Activated T-helper 1 cell treated with anti-CD3 and anti-CD28 coated beads, Interleukin-12 subunit alpha, Interleukin-12 subunit beta, Interleukin-2, Interleukin-4 antibody, amounts not matched to agents 30 ng/mL and 10 ng/mL and 1 ng/mL, durations not matched to agents 14 hours and 24 hours and 36 hours (primary cell): ENCODE measurements around the gene PKLR. TPM values are rescaled to one million over a fixed set of nuclear protein-coding genes. Genes with fewer than 3 reads are reported as not detected.
A peak's percentile ranks its signal among the peaks of the same experiment; 100 is the strongest.

Experiments
- DNase-seq: peaks from one replicate; pipeline ENCODE4 v3.0.0; 2021; ENCODE audit warnings: low spot score
- H3K27ac Mint-ChIP-seq: one replicate; pipeline ENCODE4 v1.8.0; 2021; ENCODE audit warnings: mild to moderate bottlenecking, mixed read lengths
- H3K27me3 Mint-ChIP-seq: one replicate; pipeline ENCODE4 v1.8.0; 2022; ENCODE audit warnings: mild to moderate bottlenecking, moderate library complexity, mixed read lengths; ENCODE audit not compliant: insufficient read depth
- H3K36me3 Mint-ChIP-seq: one replicate; pipeline ENCODE4 v1.8.0; 2021; ENCODE audit warnings: low read depth, mixed read lengths
- H3K4me1 Mint-ChIP-seq: one replicate; pipeline ENCODE4 v1.8.0; 2021; ENCODE audit warnings: low read depth, mixed read lengths
- H3K4me3 Mint-ChIP-seq: one replicate; pipeline ENCODE4 v1.8.0; 2021; ENCODE audit warnings: mild to moderate bottlenecking, moderate library complexity, mixed read lengths
- H3K9me3 Mint-ChIP-seq: one replicate; pipeline ENCODE4 v1.8.0; 2021; ENCODE audit warnings: mixed read lengths
- intact Hi-C: fragments of 100-400 bp; cut with micrococcal nuclease; formaldehyde crosslinking; loops from one replicate; pipeline ENCODE4 v1.15.1; 2024
- total RNA-seq: library from RNA; stranded (reverse); gene quantifications from 2 replicates; pipeline ENCODE4 v1.2.3, GENCODE V29; 2022

The PKLR gene
- total RNA-seq, 1 donor from 2014 or later = 0.05 TPM

DNA sequence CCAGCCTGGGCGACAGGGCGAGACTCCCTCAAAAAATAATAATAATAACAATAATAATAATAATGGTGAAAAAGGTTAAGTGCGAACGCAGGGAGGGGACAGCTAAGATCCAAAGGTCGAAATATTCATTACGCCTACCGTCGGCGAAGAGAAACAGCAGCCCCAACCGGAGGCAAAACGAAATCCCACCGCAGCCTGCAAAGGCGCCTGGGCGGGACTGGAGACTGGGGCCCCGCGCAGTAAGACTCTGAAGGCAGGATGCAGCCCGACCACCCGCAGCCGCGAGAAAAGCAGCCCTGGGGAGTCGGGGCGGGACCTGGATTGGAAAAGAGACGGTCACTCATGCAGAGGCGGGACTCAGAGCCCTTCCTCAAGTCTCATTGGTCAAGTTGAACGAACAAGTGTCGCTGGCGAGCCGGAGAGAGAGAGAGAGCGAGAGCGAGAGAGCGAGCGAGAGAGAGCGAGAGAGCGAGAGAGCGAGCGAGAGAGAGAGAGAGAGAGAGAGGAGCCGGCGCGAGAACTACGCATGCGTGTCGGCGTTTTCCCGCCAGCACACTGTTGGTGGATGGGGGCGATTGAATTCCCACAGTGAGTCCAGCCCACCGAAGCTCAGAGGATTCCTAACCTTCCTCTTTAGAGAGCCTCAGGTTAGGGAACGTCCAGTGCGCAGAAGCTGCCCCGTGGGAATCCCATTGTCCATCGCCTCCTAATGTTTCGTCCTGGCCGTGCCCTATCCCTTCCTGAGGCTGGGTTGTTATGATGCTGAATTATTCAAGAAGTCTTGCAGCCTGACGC lies 56.7 kb downstream of the PKLR start:
- H3K27me3 Mint-ChIP-seq = peaks cover 2% of the 10 kb centered on the region
- peaks cover 16% of the 10 kb centered on the region for H3K36me3 Mint-ChIP-seq
- DNase-seq = peak; percentile 95
- intact Hi-C loops = loop anchor here (1.0 to 5.0 kb wide), 4 partner anchors 11 to 79 kb away; partner anchors contain the start of genes ENTREP3 and HCN3
- H3K27ac Mint-ChIP-seq = peak overlapping the region; percentile 100
- peaks cover 50% of the 10 kb centered on the region for H3K4me1 Mint-ChIP-seq
- H3K9me3 Mint-ChIP-seq = no peaks in the 10 kb centered on the region
- peak overlapping the region; percentile 86 for H3K4me3 Mint-ChIP-seq

- intact Hi-C loops = loop anchor here (5.0 kb wide), 1 partner anchor 34 kb away; the partner anchor contains the start of gene HCN3
- peaks cover 2% of the 10 kb centered on the region for H3K27me3 Mint-ChIP-seq
- no peaks in the 10 kb centered on the region for H3K9me3 Mint-ChIP-seq
- H3K4me3 Mint-ChIP-seq = peak overlapping the region; percentile 86
- no peak for DNase-seq
- peaks cover 19% of the 10 kb centered on the region for H3K36me3 Mint-ChIP-seq
- peak overlapping the region; percentile 30 for H3K27ac Mint-ChIP-seq
- peaks cover 50% of the 10 kb centered on the region for H3K4me1 Mint-ChIP-seq
Observed at GRCh38 chr1:155242805-155243358, 58.4 kb downstream of the PKLR start.

DNA sequence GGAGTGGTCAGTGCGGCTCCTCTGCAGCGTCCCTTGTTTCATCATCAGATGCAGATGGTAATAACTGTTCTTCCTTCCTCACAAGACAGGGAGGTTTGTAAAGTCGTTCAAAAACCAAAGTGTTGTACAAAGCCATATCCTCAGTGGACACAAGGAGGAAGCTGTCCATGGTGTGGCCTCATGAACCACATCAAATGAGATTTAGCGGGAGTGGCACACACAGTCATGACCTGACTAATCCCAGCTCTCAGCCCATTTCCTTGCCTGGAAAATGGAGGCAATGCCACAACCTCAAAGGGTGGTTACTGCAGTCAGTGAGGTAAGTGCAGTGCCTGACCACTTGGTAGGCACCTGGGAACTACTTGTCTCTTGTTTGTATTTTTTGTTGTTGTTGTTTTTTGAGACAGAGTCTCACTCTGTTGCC lies 59.4 kb downstream of the PKLR start:
- peaks cover 19% of the 10 kb centered on the region for H3K36me3 Mint-ChIP-seq
- peak overlapping the region; percentile 84 for H3K4me3 Mint-ChIP-seq
- no peak for DNase-seq
- peaks cover 2% of the 10 kb centered on the region for H3K27me3 Mint-ChIP-seq
- H3K4me1 Mint-ChIP-seq = peaks cover 50% of the 10 kb centered on the region
- H3K9me3 Mint-ChIP-seq = no peaks in the 10 kb centered on the region
- intact Hi-C loops = loop anchor here (1.0 to 5.0 kb wide), 3 partner anchors 15 to 35 kb away; partner anchors contain the start of genes HCN3 and THBS3
- peak overlapping the region; percentile 71 for H3K27ac Mint-ChIP-seq

- Mint-ChIP-seq H3K27me3 (peaks cover 2% of the 10 kb centered on the region), H3K4me1 (peaks cover 51% of the 10 kb centered on the region), H3K4me3 (peak overlapping the region; percentile 84), H3K36me3 (peaks cover 20% of the 10 kb centered on the region), H3K27ac (peak overlapping the region; percentile 71), H3K9me3 (no peaks in the 10 kb centered on the region)
- intact Hi-C loops = loop anchor here (1.0 to 5.0 kb wide), 3 partner anchors 14 to 36 kb away; partner anchors contain the start of genes HCN3 and THBS3
- peak; percentile 68 for DNase-seq
Observed at GRCh38 chr1:155241069-155241679, 60.1 kb downstream of the PKLR start.

Other genes with a start within 250 kb of the PKLR start
- gene EFNA4, start 237.7 kb downstream of the PKLR start, total RNA-seq = 5.7 and 6.8 TPM in 2 replicates
- gene EFNA3, start 222.6 kb downstream of the PKLR start, total RNA-seq = 2.8 and 3.0 TPM in 2 replicates
- gene EFNA1, start 173.6 kb downstream of the PKLR start, total RNA-seq = not detected in 2 replicates
- 45.7 and 47.7 TPM in 2 replicates for gene SLC50A1, start 165.6 kb downstream of the PKLR start, total RNA-seq
- 43.7 and 45.1 TPM in 2 replicates for gene DPM3, start 160.9 kb downstream of the PKLR start, total RNA-seq
- gene KRTCAP2, start 128.1 kb downstream of the PKLR start, total RNA-seq = 230 and 238 TPM in 2 replicates
- 10.2 and 12.6 TPM in 2 replicates for gene TRIM46, start 127.6 kb downstream of the PKLR start, total RNA-seq
- 9.7 and 10.0 TPM in 2 replicates for gene THBS3, start 93.5 kb downstream of the PKLR start, total RNA-seq
- 61.8 and 62.3 TPM in 2 replicates for gene MTX1, start 92.7 kb downstream of the PKLR start, total RNA-seq
- 40.3 and 45.5 TPM in 2 replicates for gene ENTREP3, start 46.0 kb downstream of the PKLR start, total RNA-seq
- 147 and 168 TPM in 2 replicates for gene SCAMP3, start 39.1 kb downstream of the PKLR start, total RNA-seq
- 87.0 and 91.6 TPM in 2 replicates for gene CLK2, start 27.9 kb downstream of the PKLR start, total RNA-seq
- 2.5 and 3.3 TPM in 2 replicates for gene HCN3, start 24.0 kb downstream of the PKLR start, total RNA-seq
- gene FDPS, start 7.4 kb upstream of the PKLR start, total RNA-seq = 274 and 289 TPM in 2 replicates
- gene RUSC1, start 19.5 kb upstream of the PKLR start, total RNA-seq = 28.7 and 34.7 TPM in 2 replicates